Neuronal stem cell (in vitro differentiated cells): Measurements from ENCODE around the gene RAB15.

Source experiments
- DNase-seq: peaks from one replicate; pipeline ENCODE4 v3.0.0-alpha.2; 2013; ENCODE audit warnings: low spot score
- H2AFZ ChIP-seq: one replicate; pipeline ENCODE4 v1.6.1; 2013; ENCODE audit warnings: mild to moderate bottlenecking, low read length, inconsistent platforms
- H2AK5ac ChIP-seq: 2 replicates; pipeline ENCODE4 v1.6.1; 2013; ENCODE audit warnings: low read depth, mild to moderate bottlenecking, inconsistent platforms, low read length, moderate library complexity, mixed read lengths
- H2BK120ac ChIP-seq: 2 replicates; pipeline ENCODE4 v1.6.1; 2013; ENCODE audit warnings: low read depth, mild to moderate bottlenecking, inconsistent platforms, low read length, moderate library complexity, mixed read lengths
- H2BK12ac ChIP-seq: one replicate; pipeline ENCODE4 v1.6.1; 2013; ENCODE audit warnings: low read length, inconsistent platforms
- H2BK15ac ChIP-seq: 2 replicates; pipeline ENCODE4 v1.6.1; 2013; ENCODE audit warnings: mild to moderate bottlenecking, low read length, inconsistent platforms, mixed read lengths
- H2BK5ac ChIP-seq: one replicate; pipeline ENCODE4 v1.6.1; 2013; ENCODE audit warnings: inconsistent platforms, mild to moderate bottlenecking, low read length, moderate library complexity
- H3K14ac ChIP-seq: one replicate; pipeline ENCODE4 v1.6.1; 2013; ENCODE audit warnings: low read length, inconsistent platforms
- H3K18ac ChIP-seq: 2 replicates; pipeline ENCODE4 v1.6.1; 2013; ENCODE audit warnings: low read length, inconsistent platforms
- H3K23ac ChIP-seq: 2 replicates; pipeline ENCODE4 v1.6.1; 2013; ENCODE audit warnings: low read depth, mild to moderate bottlenecking, mixed read lengths, low read length, inconsistent platforms; ENCODE audit not compliant: poor library complexity
- H3K27ac ChIP-seq: replicated peaks from 3 replicates; pipeline ENCODE4 v1.5.1; 2013; ENCODE audit warnings: low read length, inconsistent platforms
- H3K27me3 ChIP-seq, 3 experiments: 2 replicates each; pipeline ENCODE4 v1.6.1; 2013; ENCODE audit warnings: low read length in 3 of 3, mild to moderate bottlenecking in 2 of 3, inconsistent platforms in 1 of 3, low read depth in 1 of 3, mixed read lengths in 1 of 3, moderate library complexity in 1 of 3; ENCODE audit not compliant: control insufficient read depth in 3 of 3, insufficient read depth in 3 of 3
- H3K36me3 ChIP-seq, 2 donors: replicated peaks in 1 of 2; 2 replicates each; pipeline ENCODE4 v1.6.1; 2013; ENCODE audit warnings: low read length in 2 of 2; ENCODE audit not compliant: control insufficient read depth in 2 of 2, insufficient read depth in 2 of 2
- H3K4ac ChIP-seq: 2 replicates; pipeline ENCODE4 v1.6.1; 2013; ENCODE audit warnings: inconsistent platforms, mild to moderate bottlenecking, low read length, moderate library complexity
- H3K4me1 ChIP-seq, 2 donors: 1 replicate in 1 of 2; 2 replicates in 1 of 2; pipeline ENCODE4 v1.6.1; 2013; ENCODE audit warnings: low read length in 2 of 2, low read depth in 1 of 2; ENCODE audit not compliant: control insufficient read depth in 2 of 2, insufficient read depth in 1 of 2
- H3K4me2 ChIP-seq: one replicate; pipeline ENCODE4 v1.6.1; 2013; ENCODE audit warnings: mild to moderate bottlenecking, low read length, inconsistent platforms; ENCODE audit not compliant: insufficient read depth, poor library complexity, severe bottlenecking
- H3K4me3 ChIP-seq, 2 donors: 2 replicates each; pipeline ENCODE4 v1.5.1; 2013; ENCODE audit warnings: low read length in 2 of 2, mild to moderate bottlenecking in 2 of 2, inconsistent platforms in 1 of 2, moderate library complexity in 1 of 2
- H3K79me1 ChIP-seq: one replicate; pipeline ENCODE4 v1.6.1; 2013; ENCODE audit warnings: low read depth, mild to moderate bottlenecking, inconsistent platforms, low read length, moderate library complexity
- H3K9ac ChIP-seq: one replicate; pipeline ENCODE4 v1.6.1; 2013; ENCODE audit warnings: mild to moderate bottlenecking, low read depth, low read length, inconsistent platforms; ENCODE audit not compliant: poor library complexity
- H3K9me3 ChIP-seq, 2 donors: replicated peaks in 1 of 2; 2 replicates each; pipeline versions ENCODE3 to v1.6.1; 2013; ENCODE audit warnings: low read length in 2 of 2, mild to moderate bottlenecking in 2 of 2, inconsistent platforms in 1 of 2, low read depth in 1 of 2, mixed read lengths in 1 of 2, moderate library complexity in 1 of 2; ENCODE audit not compliant: control insufficient read depth in 2 of 2, insufficient read depth in 1 of 2
- H4K8ac ChIP-seq: one replicate; pipeline ENCODE4 v1.6.1; 2013; ENCODE audit warnings: low read depth, mild to moderate bottlenecking, inconsistent platforms, low read length, moderate library complexity
- H4K91ac ChIP-seq: one replicate; pipeline ENCODE4 v1.6.1; 2013; ENCODE audit warnings: low read length, low read depth, mild to moderate bottlenecking, inconsistent platforms; ENCODE audit not compliant: poor library complexity
- WGBS, 2 donors: extraction: QIAGEN DNeasy Blood & Tissue Kit; methylation state at CpG; one replicate each; pipeline ENCODE4 v1.1.7; 2013; ENCODE audit warnings: missing lambda C conversion rate in 2 of 2, mixed read lengths in 1 of 2; ENCODE audit not compliant: insufficient read length in 2 of 2, insufficient replicate concordance in 1 of 2; ENCODE audit errors: extremely low coverage in 2 of 2; 5-methylcytosine and 5-hydroxymethylcytosine counted together

The RAB15 gene

DNA sequence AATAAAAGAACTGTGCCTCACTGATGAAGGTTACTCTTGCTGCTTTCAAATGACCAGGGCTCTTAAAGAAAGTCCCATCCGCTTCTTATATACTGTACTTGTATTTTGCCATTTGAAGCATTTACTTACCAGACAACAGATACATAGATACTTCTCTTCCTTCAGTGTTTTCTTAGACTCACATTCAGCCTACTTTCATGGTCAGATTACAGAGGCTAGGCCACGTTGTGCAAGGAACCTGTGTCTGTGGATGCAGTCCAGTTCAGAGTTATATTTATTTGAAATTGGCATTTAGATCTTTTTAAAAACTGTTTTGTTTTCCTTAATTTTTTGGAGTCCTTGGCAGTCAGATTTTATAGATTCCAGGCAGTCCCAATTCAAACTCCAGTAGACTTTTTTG, 51.7 kb downstream of the RAB15 start:
- no peak for DNase-seq
- H3K4me1 ChIP-seq: peaks cover 0 to 5% of the 10 kb centered on the region in 2 donors
- H3K18ac ChIP-seq: no peak overlapping the region
- H2AFZ ChIP-seq: no peak overlapping the region
- H3K9ac ChIP-seq: no peak overlapping the region
- no peak overlapping the region for H3K23ac ChIP-seq
- no peak overlapping the region for H2BK12ac ChIP-seq
- H2BK15ac ChIP-seq: no peak overlapping the region
- H2BK120ac ChIP-seq: no peak overlapping the region
- H3K27ac ChIP-seq: no peak overlapping the region
- H2BK5ac ChIP-seq: no peak overlapping the region
- H3K79me1 ChIP-seq: peaks cover 2% of the 10 kb centered on the region
- no peak overlapping the region for H3K14ac ChIP-seq
- no peaks in the 10 kb centered on the region for H3K27me3 ChIP-seq
- no CpG with 5 or more reads among the region's 2 CpGs for WGBS, 2 donors
- H2AK5ac ChIP-seq: no peak overlapping the region
- H3K4me3 ChIP-seq: no peak overlapping the region
- no peak overlapping the region for H4K91ac ChIP-seq
- no peak overlapping the region for H4K8ac ChIP-seq
- no peaks in the 10 kb centered on the region for H3K9me3 ChIP-seq
- peaks cover 4 to 21% of the 10 kb centered on the region in 2 donors for H3K36me3 ChIP-seq
- H3K4ac ChIP-seq: no peak overlapping the region
- no peak overlapping the region for H3K4me2 ChIP-seq

DNA sequence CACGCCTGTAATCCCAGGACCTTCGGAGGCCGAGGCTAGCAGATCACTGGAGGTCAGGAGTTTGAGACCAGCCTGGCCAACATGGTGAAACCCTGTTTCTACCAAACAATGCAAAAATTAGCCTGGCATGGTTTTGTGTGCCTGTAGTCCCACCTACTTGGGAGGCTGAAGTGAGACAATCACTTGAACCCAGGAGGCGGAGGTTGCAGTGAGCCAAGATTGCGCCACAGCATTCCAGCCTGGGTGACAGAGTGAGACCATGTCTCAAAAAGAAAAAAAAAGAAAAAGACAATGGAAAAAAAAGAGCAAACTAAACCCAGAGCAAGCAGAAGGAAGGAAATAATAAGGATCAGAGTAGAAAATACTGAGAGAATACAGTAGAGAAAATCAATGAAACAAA, 52.5 kb downstream of the RAB15 start:
- H3K4me1 ChIP-seq: peaks cover 0 to 10% of the 10 kb centered on the region in 2 donors
- H3K4me3 ChIP-seq: no peak overlapping the region
- H2BK15ac ChIP-seq: no peak overlapping the region
- peaks cover 0 to 13% of the 10 kb centered on the region in 2 donors for H3K36me3 ChIP-seq
- no peaks in the 10 kb centered on the region for H3K9me3 ChIP-seq
- no peak overlapping the region for H3K4me2 ChIP-seq
- no peak overlapping the region for H2AK5ac ChIP-seq
- H2BK120ac ChIP-seq: no peak overlapping the region
- H3K27me3 ChIP-seq: no peaks in the 10 kb centered on the region
- no CpG with 5 or more reads among the region's 5 CpGs for WGBS, 2 donors
- H2BK5ac ChIP-seq: no peak overlapping the region
- peaks cover 2% of the 10 kb centered on the region for H3K79me1 ChIP-seq
- no peak overlapping the region for H3K23ac ChIP-seq
- DNase-seq: no peak
- no peak overlapping the region for H3K9ac ChIP-seq
- H3K18ac ChIP-seq: no peak overlapping the region
- H4K8ac ChIP-seq: no peak overlapping the region
- no peak overlapping the region for H2AFZ ChIP-seq
- H3K27ac ChIP-seq: no peak overlapping the region
- no peak overlapping the region for H3K4ac ChIP-seq
- H4K91ac ChIP-seq: no peak overlapping the region
- H2BK12ac ChIP-seq: no peak overlapping the region
- H3K14ac ChIP-seq: no peak overlapping the region

GRCh38 chr14:64919215-64919614, 52.9 kb downstream of the RAB15 start:
- H2BK15ac ChIP-seq: no peak overlapping the region
- H3K9ac ChIP-seq: no peak overlapping the region
- H3K79me1 ChIP-seq: peaks cover 2% of the 10 kb centered on the region
- no peak overlapping the region for H2BK5ac ChIP-seq
- no peak overlapping the region for H3K14ac ChIP-seq
- no peak overlapping the region for H3K4me2 ChIP-seq
- no peak overlapping the region for H3K18ac ChIP-seq
- no peak for DNase-seq
- H3K4me1 ChIP-seq: peaks cover 0 to 10% of the 10 kb centered on the region in 2 donors
- no peak overlapping the region for H4K8ac ChIP-seq
- no peak overlapping the region for H2AFZ ChIP-seq
- H3K27ac ChIP-seq: no peak overlapping the region
- H2AK5ac ChIP-seq: no peak overlapping the region
- no peak overlapping the region for H3K23ac ChIP-seq
- no peaks in the 10 kb centered on the region for H3K27me3 ChIP-seq
- H2BK120ac ChIP-seq: no peak overlapping the region
- H3K4ac ChIP-seq: no peak overlapping the region
- H3K9me3 ChIP-seq: no peaks in the 10 kb centered on the region
- H2BK12ac ChIP-seq: no peak overlapping the region
- peaks cover 0 to 9% of the 10 kb centered on the region in 2 donors for H3K36me3 ChIP-seq
- H3K4me3 ChIP-seq: no peak overlapping the region
- H4K91ac ChIP-seq: no peak overlapping the region

DNA sequence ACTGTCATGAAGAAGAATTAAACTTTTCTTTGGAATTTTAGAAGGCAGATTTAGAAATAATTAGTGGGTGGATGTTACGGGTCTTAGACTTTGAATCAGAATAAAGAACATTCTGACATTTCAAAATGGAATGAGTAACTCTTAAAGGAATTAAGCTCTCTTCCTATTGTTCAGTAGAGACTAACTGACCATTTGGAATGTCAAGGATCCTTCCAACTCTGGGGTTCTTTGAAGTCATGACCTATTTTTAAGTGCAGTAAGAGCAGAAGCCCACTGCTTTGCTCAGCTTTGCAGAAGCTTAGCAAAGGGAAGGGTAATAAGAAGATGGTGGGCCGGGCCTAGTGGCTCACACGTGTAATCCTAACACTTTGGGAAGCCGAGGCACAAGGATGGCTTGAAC, 53.9 kb downstream of the RAB15 start:
- no CpG with 5 or more reads among the region's 4 CpGs for WGBS, 2 donors
- H4K91ac ChIP-seq: no peak overlapping the region

More for the DNA sequence above, 53.9 kb downstream of the RAB15 start:
- Histone ChIP-seq H4K8ac (no peak overlapping the region), H3K4me2 (no peak overlapping the region), H3K9me3 (no peaks in the 10 kb centered on the region), H3K4ac (no peak overlapping the region), H3K27ac (no peak overlapping the region), H2BK15ac (no peak overlapping the region), H2AFZ (no peak overlapping the region), H3K9ac (no peak overlapping the region), H3K36me3 (peaks cover 0 to 3% of the 10 kb centered on the region in 2 donors), H3K4me3 (no peak overlapping the region), H3K4me1 (peaks cover 0 to 10% of the 10 kb centered on the region in 2 donors), H2BK12ac (no peak overlapping the region), H2BK5ac (no peak overlapping the region), H3K18ac (no peak overlapping the region), H3K27me3 (no peaks in the 10 kb centered on the region), H3K14ac (no peak overlapping the region), H2AK5ac (no peak overlapping the region), H3K23ac (no peak overlapping the region), H3K79me1 (peaks cover 2% of the 10 kb centered on the region), H2BK120ac (no peak overlapping the region)
- DNase-seq: no peak
